HG02943 (cell line): Measurements from ENCODE around the gene RUNX1.

Experiments used
- ATAC-seq: cut with Tn5 transposase; IDR thresholded peaks from one replicate; pipeline ENCODE4 v1.9.1; 2021; ENCODE audit warnings: mild to moderate bottlenecking, low read depth, moderate library complexity; ENCODE audit not compliant: unreplicated experiment

Gene RUNX1

DNA sequence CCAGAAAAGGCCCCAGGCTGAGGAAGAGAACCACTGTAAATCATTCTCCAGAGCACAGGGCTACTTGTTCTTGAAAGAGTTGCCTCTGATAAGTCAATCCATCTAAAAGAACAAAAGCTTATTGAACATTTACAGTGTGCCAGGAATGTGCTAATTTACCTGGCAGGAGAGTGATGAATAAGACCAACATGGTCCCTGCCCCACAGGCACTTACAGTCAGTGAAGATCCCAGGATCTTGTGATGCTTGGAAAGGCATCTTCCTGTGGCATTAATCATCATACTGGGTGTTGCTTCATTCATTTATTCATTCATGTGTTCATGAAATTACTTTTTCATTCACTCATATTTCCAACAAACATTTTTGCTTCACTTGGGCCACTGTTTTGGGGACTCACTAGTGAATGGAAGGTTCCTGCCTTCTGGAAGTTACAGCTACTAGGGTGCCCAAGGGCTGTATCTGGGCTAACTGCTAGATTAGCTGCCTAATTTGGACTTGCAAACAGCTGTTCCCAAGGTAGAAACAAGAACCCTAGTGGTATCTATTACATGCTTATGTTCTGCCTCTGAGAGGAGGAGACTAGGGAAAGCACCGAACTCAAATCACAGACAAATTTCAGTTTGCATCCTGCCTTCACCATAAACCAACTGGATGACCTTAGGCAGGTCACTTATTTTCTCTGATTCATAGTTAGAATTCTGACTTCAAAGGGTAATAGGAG, 246.8 kb downstream of the RUNX1 start:
- ATAC-seq, result no peak

DNA sequence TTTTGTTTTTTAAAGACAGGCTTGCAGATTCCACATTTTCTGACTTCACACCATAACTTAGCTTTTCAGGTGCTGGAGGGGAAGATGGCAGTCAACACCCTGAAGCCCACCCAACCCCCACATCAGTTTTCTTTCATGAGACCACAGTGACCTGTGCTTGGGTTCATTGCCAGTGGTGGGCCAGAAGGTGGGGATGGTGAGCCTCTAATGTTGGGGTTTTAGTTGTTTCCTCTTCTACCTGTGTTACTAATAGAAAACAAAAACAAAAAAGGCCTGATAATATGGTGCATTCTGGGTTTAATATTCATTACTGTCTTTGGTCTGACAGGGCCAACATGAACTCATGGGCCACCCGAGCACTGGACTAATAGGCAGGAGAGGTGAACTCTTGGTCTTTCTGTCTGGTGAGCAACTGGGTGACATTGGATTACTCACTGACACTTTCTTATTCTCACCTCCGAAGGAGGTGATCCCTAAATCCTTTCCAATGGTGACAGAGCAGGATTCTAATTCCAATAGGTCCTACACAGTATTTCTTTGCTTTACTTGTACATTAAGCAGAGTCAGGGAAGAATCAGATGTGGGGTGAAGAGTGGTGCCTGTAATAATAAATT, 247.5 kb downstream of the RUNX1 start:
- no peak for ATAC-seq

DNA sequence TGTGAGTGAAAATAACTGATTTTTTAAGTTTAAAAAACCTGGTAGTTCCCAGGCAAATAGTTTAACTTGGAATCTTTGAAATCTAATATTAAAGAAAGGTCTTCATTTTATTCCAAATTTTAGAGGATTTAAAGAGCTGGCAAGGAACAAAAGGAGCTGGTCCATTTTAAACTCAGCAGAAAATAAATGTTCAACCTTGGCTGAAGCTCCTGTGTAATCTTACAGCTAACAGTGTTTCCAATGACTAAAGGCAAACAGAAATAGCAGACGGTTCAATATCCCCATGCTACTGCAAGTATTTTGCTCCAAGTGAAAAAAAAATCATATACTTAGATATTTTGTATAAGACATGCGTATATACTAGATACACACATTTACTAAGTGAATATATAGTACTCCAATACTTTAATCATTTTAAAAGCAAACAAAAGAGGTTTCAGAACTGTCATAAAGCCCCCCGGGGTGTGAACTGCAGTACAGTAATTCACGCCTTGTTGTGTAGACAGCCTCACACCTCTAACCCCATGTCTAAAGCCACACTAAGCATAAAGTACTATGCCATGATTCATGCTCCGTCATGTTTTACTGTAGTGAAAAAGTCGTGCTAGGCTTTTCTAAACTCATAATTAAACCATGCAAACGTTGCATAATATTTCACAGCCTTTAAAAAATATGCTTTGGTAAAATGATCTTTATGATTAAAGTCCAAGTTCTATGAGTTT, 248.1 kb downstream of the RUNX1 start:
- ATAC-seq, result no peak

DNA sequence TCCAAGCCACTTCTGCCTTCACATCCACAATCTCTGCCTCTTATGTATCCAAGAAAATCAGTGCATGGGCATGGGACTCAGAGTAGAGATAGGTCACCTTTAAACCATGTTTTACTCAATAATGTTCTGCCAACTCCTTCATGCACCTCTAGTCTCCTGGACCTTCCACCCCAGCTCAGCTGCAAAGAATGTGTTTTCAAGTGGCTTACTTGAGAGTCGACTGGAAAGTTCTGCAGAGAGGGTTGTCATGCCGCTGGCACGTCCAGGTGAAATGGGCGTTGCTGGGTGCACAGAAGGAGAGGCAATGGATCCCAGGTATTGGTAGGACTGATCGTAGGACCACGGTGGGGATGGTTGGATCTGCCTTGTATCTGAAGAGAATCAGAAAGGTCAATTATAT, 250.0 kb downstream of the RUNX1 start:
- ATAC-seq, result no peak

DNA sequence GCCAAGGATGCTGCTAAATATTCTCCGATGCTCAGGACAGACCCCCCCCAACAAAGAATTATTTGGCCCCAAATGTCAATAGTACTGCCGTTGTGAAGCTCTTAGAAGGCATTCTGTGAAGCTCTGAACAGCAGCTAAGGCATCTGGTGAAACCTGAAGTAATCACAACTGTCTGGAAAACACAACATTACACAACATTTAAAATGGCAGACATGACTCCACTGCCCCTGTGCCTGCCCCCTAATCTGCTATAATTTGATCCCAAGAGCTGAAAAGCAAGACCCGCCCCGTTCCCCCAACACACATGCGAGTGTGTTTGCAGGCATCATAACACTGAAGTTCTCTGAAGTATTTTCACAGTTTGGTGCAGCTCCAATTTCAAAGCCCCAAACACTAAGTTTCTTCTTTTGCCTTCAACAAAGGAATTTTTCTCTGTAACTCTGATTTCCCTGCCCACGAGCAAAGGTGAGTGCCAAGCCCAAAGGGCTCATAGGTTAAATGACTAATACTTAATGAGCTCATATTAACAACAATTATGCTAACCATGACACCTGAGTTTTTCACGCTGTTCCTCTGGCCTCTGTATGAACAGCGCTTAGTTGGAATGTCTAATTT, 251.1 kb downstream of the RUNX1 start:
- no peak for ATAC-seq

DNA sequence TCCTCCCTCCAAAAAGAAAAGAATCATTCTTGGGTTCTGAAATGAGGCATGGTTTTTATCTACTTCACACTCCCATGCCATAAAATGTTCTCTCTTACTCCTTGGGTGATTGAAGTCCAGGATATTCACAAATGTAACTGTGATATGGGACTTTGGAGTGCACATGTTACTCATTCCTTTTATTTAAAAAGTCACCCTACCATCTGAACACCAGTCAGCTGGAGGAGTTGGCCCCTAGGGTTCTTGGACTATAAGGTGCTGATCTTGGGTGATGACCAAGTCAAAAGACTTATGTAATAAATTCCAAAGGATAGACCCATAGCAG, 251.9 kb downstream of the RUNX1 start:
- no peak for ATAC-seq

DNA sequence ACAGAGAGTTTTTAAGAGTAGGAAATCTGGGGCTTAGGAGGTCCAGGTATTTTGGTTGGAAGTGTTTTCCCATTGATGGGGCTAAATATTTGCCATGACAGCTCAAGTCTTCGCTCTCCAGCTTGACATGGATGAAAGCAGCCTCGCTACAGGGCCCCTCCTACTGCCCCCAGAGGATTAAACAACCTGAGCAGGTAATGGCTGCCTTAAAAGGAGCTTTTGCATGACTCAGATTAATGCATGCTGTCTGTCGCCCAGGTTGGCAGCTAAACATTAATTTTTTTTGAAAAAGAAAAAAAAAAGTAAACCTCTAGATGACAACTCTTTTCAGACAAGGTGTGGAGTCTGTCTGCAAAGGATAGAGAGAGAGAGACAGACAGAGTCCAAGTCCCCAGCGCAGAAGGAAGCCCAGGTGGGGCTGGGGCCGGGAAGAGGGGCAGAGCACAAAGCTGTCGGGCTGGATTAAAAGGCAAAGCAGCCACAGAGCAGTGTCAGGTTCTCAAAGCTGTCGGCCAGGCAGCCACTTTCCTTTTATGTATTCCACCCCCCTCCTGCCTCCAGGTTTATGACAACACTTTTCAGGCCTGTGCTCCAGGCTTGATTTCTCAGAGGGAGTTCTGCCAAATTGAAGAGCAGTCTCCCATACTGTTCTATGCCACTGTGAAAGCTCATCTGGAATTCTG, 252.4 kb downstream of the RUNX1 start:
- no peak for ATAC-seq

DNA sequence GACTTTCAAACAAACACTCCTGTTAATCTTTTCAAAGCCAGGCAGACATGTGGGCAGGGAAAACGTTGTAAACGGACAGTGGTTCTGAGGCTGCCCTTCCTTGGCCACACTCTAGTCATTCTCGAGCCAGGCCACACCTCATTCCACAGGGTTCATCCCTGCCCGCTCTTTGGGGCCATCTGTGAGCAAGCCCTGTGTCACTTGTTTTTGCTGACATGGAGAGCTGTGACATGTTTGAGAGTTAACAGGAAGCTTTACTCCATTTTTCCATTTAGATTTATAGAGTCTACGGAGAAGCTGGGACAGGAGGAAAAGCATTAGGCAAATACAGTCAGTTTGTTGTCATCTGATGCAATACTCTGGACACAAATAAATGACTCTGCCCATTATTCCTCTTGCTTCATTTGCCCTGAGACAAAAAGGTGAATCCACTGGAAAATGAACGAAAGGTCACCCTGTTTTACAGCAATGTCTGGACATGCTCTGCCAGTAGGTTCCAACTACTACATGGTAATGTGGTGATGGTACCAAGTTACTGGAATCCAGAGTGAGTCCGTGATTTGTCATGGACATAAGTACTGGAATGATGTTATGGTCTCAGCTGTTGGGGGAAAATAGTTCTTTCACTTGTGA, 253.4 kb downstream of the RUNX1 start:
- no peak for ATAC-seq

DNA sequence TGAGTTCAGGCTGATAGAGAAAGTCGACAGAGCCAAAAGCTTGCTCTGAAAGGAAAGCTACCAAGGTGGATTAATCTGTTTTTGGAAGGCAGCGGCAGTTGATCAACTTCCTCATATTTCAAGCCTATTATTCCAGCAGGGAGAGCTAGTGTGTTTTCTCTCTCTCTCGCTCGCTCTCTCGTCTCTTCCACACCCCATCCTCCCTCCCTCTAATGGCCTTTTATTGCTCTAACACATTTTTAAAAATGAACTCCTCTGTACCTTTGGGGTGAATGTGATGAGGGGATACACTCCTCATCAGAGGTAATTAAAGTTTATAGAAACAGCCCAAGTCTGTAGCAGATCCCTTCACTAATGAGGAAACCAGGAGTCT, 253.9 kb downstream of the RUNX1 start:
- no peak for ATAC-seq

DNA sequence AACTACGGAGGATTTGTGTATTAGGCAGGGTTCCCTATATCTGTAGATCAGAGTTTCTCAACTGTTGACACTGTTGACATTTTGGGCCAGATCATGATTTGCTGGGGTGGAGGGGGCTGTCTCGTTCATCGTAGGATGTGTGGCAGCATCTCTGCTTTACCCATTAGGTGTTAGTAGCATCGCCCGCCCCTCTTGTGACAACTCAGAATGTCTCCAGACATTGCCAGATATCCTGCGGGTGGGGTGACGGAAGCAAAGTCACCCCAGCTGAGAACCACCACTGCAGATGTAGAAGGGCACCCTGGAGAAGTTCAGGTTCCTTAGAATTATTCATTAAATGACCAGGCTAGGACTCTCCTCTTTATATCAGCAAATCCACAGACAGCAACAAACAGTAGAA, 254.4 kb downstream of the RUNX1 start:
- no peak for ATAC-seq

DNA sequence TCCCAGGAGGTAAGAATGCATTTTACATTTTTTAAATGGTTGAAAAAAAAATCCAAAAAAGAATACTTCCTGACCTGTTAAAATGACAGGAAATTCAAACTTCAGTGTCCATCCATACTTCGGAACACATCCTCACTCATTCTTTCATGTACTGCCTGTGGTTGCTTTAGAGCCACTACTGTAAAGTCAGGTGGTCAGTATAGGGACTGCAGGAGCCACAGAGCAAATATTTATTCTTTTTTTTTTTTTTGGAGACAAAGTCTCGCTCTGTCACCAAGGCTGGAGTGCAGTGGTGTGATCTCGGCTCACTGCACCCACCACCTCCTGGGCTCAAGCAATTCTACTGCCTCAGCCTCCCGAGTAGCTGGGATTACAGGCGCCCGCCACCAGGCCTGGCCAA, 255.6 kb downstream of the RUNX1 start:
- no peak for ATAC-seq

DNA sequence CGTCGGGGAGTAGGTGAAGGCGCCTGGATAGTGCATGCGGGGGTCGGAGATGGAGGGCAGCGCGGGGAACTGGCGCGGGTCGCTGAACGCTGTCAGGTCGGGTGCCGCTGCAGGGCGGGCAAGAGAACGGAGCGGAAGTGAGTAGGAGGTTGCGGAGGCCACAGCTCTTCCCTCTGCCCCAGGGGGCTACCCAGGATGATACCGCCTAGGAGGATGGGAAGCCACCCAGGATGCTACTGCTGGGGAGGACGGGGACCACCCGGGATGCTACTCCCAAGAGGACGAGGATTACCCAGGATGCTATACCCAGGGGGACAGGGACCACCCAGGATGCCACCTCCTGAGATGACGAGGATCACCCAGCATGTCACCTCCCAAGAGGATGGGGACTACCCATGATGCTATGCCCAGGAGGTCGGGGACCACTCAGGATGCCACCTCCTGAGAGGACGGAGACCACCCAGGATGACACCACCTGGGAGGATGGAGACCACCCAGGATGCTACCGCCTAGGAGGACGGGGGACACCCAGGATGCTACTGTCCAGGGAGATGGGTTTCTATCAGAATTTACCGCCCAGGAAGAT, 256.5 kb downstream of the RUNX1 start:
- no peak for ATAC-seq

DNA sequence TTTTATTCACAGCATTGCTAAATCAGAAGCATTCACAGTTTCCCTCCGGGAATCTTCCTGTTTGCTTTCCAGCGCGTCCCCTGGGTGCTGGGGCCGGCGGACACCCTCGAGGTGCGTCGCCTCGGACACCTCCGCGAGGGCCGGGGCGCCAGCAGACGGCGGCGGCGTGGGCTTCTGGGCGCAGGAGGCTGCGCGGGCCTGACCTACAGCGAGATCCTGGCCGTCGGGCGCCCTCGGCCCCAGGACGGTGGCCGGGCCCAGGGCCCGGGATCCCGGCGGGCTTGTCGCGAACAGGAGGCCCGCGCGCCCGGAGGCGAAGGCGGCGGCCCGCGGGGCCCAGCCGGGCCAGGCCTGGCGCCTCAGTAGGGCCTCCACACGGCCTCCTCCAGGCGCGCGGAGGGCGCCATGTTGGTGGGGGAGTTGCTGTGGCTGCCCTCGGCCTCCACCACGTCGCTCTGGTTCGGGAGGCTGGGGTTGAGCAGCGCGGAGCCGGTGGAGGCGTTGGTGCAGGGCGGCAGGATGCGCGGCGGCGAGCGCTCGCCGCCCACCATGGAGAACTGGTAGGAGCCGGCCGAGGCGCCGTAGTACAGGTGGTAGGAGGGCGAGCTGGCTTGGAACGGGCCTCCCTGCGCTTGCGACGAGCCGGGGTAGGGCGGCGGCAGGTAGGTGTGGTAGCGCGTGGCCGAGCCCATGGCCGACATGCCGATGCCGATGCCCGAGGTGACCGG, 257.2 kb downstream of the RUNX1 start:
- no peak for ATAC-seq

DNA sequence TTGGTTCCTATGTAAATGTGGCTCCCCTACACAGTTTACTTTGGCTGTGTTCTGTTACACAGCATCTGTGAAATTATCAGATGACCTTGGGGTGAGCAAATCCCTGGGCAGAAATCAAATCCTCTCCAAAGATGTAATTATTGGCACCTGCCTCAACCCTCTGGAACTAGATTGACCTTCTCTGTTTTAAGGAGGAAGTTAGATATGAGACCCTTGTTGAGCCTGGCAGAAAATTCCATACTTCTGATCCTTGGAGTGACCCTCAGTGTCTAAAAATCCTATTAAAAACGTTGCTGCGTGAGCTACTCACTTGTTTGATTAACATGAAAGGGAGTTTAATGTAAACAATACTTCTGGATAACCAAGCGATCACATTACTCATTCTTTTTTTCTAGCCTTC, 258.3 kb downstream of the RUNX1 start:
- no peak for ATAC-seq

DNA sequence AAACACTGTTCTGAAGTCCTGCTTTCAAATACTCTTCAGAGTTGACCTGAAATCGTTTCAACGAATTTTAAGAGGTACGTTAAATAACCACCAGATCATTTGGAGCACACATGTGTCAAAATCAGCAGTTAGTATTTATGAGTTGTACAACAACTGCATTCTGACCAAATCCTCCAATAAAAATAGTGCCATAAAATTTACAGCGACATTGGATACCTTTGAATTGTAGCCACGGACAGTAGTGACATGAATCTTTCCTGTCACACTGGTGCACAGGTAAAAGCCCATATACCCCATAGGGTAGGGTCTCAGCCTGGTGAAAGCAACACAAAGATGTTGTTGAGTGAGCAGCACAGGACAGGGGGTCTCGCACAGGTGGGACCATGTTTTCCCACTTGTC, 258.8 kb downstream of the RUNX1 start:
- no peak for ATAC-seq

DNA sequence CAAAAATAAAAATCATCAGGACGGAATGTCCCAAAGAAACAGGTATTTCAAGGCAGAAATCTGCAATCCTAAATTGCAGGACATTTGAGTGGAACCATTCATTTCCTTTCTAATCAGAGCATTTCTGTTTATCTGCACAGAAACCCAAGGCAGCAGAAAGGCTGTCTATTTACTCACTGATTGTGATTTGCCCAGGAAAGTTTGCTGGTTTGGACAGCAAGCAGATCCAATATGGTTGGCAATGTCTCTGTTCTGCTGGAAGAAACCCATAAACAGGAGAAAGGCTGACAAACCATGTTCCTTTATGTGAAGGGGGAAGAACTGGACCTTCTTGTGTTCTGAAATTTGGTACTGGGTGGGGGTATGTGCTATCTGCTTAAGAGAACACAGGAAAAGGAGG, 260.2 kb downstream of the RUNX1 start:
- no peak for ATAC-seq

DNA sequence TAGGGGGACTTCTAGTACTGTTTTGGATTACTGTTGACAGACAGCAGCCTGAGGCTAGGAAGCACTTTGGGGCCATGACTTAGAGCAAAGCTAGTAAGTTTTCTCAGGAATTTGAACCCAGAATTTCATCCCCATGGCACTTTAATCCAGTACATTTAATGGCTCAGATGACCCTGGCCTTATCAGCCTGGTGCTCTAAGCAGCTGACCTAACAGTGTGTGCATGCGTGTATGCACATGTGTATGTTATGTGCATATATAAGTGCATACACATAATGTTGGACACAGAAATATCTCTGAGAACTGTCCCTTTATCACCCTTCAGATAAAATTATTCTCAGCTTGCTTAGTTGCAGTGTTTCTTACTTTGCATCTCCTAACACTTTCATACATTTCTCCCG, 265.3 kb downstream of the RUNX1 start:
- no peak for ATAC-seq

DNA sequence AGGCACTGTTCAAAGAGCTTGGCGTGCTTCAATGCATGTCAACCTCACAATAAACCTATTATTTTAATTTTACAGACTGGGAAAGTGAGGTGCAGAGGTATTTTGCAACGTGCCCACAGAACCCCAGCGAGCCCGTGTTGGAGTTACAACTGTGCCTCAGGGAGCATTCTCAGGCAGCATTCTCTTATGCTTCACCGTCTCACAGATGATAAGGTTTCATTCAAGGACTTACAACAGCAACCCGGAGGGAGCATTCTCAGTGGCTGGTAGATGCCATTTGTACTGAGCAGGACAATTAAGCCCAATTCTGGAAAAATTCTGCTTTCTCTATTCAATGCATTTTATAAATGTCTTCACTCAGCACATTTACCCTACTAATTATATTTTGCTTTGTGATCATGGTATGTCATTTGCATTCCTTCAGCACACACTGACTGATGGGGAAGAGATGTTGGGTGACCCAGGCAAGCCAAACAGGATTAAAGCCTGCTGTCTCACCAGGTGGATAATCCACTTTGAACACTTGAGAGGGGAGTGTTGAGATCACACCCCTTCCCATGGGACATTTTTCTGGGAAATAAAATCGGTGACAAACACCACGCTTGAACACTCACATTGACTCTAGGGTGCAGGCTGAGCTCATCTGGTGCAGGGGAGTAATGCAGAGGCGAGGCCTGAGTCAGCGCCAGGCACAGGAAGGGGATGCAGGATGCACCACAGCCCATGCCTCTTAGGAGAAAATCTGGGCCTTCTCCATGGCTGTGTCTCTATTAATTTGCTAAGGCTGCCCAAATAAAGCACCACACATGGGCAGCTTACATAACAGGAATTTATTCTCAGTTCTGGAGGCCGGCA, 266.4 kb downstream of the RUNX1 start:
- ATAC-seq, result no peak

DNA sequence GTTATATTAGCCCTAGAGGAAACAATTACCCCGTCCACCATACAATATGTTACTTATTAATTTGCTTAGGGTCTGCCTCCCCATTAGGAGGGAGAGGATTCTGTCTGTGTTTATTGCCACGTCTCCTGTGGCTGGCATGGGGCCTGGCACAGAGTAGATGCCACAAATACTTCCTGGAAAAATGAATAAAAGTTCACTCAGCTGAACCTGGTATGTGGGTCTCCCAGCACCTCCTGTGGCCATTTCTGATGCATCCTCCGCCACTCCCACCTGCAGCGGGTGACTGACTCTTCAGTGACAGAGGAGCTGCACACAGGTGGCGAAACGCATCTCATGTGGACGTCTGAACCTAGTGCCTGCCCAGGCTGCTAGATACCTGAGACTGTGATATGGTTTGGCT, 267.6 kb downstream of the RUNX1 start:
- ATAC-seq, result no peak
